OCI-LY1 (cell line): ENCODE results near the gene SP110.

ENCODE experiments used
- CTCF ChIP-seq: fragments of 200-600 bp; sonication (generic), shearing (Covaris generic); IDR thresholded peaks from 2 replicates; pipeline ENCODE4 v1.5.1; 2017; ENCODE audit warnings: mild to moderate bottlenecking, antibody characterized with exemption, low read length, moderate library complexity, mixed read lengths
- EZH2 ChIP-seq: fragments of 200-600 bp; sonication (generic), shearing (Covaris generic); IDR thresholded peaks from 2 replicates; pipeline ENCODE4 v1.8.0; 2017; ENCODE audit warnings: borderline replicate concordance, mixed run types, mild to moderate bottlenecking, antibody characterized with exemption, low read length, moderate library complexity, mixed read lengths

GRCh38 chr2:230220347-230220969 lies 674 bp upstream of the SP110 start:
- TF ChIP-seq CTCF (no peak), EZH2 (no peak)
